Mesenchymal stem cell (in vitro differentiated cells and primary cell): Measurements from ENCODE around the gene PCSK6.

Source experiments
- DNase-seq: peaks from one replicate; pipeline ENCODE4 v3.0.0-alpha.2; 2013
- H2AFZ ChIP-seq: one replicate; pipeline ENCODE4 v1.6.1; 2013; ENCODE audit warnings: low read depth, mild to moderate bottlenecking, control low read depth, inconsistent platforms, low read length, moderate library complexity
- H2AK5ac ChIP-seq: 2 replicates; pipeline ENCODE4 v1.6.1; 2013; ENCODE audit warnings: low read length, moderate library complexity, mild to moderate bottlenecking, inconsistent platforms; ENCODE audit not compliant: severe bottlenecking
- H2BK120ac ChIP-seq: one replicate; pipeline ENCODE4 v1.6.1; 2013; ENCODE audit warnings: low read depth, mild to moderate bottlenecking, inconsistent platforms, low read length, moderate library complexity
- H2BK12ac ChIP-seq, 2 experiments: one replicate each; pipeline ENCODE4 v1.6.1; 2013; ENCODE audit warnings: inconsistent platforms in 2 of 2, low read length in 2 of 2, mild to moderate bottlenecking in 2 of 2, moderate library complexity in 2 of 2, control low read depth in 1 of 2
- H2BK15ac ChIP-seq: one replicate; pipeline ENCODE4 v1.6.1; 2013; ENCODE audit warnings: mild to moderate bottlenecking, low read depth, inconsistent platforms; ENCODE audit not compliant: poor library complexity, severe bottlenecking
- H2BK5ac ChIP-seq: 2 replicates; pipeline ENCODE4 v1.6.1; 2013; ENCODE audit warnings: low read depth, mild to moderate bottlenecking, low read length, control low read depth, inconsistent platforms; ENCODE audit not compliant: poor library complexity, severe bottlenecking
- H3K14ac ChIP-seq, 2 experiments: one replicate each; pipeline ENCODE4 v1.6.1; 2013; ENCODE audit warnings: inconsistent platforms in 2 of 2, low read length in 2 of 2, control low read depth in 1 of 2, mild to moderate bottlenecking in 1 of 2, moderate library complexity in 1 of 2
- H3K18ac ChIP-seq, 2 experiments: one replicate each; pipeline ENCODE4 v1.6.1; 2013; ENCODE audit warnings: inconsistent platforms in 2 of 2, low read length in 2 of 2, control low read depth in 1 of 2, low read depth in 1 of 2, mild to moderate bottlenecking in 1 of 2
- H3K23ac ChIP-seq, 2 experiments: one replicate each; pipeline ENCODE4 v1.6.1; 2013; ENCODE audit warnings: inconsistent platforms in 2 of 2, low read length in 2 of 2, mild to moderate bottlenecking in 2 of 2, moderate library complexity in 2 of 2, control low read depth in 1 of 2
- H3K27ac ChIP-seq: 2 replicates; pipeline ENCODE4 v1.5.1; 2013; ENCODE audit warnings: mild to moderate bottlenecking, moderate library complexity, low read length, control low read depth, inconsistent platforms; ENCODE audit not compliant: poor library complexity, severe bottlenecking
- H3K27me3 ChIP-seq, 2 experiments: 2 replicates each; pipeline versions ENCODE4 v1.6.1 to v1.7.0; 2013; ENCODE audit warnings: low read length in 2 of 2, mild to moderate bottlenecking in 2 of 2, moderate library complexity in 2 of 2, control low read depth in 1 of 2, inconsistent platforms in 1 of 2; ENCODE audit not compliant: control insufficient read depth in 1 of 2, insufficient read depth in 1 of 2
- H3K36me3 ChIP-seq, 2 experiments: 2 replicates each; pipeline versions ENCODE4 v1.6.1 to v1.7.0; 2013; ENCODE audit warnings: low read length in 2 of 2, control low read depth in 1 of 2, inconsistent platforms in 1 of 2, low read depth in 1 of 2, mild to moderate bottlenecking in 1 of 2; ENCODE audit not compliant: insufficient read depth in 2 of 2, control insufficient read depth in 1 of 2
- H3K4ac ChIP-seq, 2 experiments: one replicate each; pipeline ENCODE4 v1.6.1; 2013; ENCODE audit warnings: inconsistent platforms in 2 of 2, low read length in 2 of 2, mild to moderate bottlenecking in 2 of 2, moderate library complexity in 2 of 2, control low read depth in 1 of 2, low read depth in 1 of 2
- H3K4me1 ChIP-seq: 2 replicates; pipeline ENCODE4 v1.6.1; 2013; ENCODE audit warnings: low read depth, low read length, control low read depth; ENCODE audit not compliant: control insufficient read depth, insufficient read depth
- H3K4me2 ChIP-seq: 2 replicates; pipeline ENCODE4 v1.6.1; 2013; ENCODE audit warnings: low read length, mild to moderate bottlenecking, inconsistent platforms; ENCODE audit not compliant: poor library complexity, severe bottlenecking
- H3K4me3 ChIP-seq, 2 experiments: 2 replicates each; pipeline versions ENCODE4 v1.5.1 to v1.7.0; 2013; ENCODE audit warnings: low read length in 2 of 2, mild to moderate bottlenecking in 2 of 2, control low read depth in 1 of 2, low read depth in 1 of 2; ENCODE audit not compliant: insufficient read depth in 1 of 2
- H3K79me1 ChIP-seq: replicated peaks from 2 replicates; pipeline ENCODE4 v1.6.1; 2013; ENCODE audit warnings: mild to moderate bottlenecking, control low read depth, low read length, inconsistent platforms; ENCODE audit not compliant: poor library complexity, severe bottlenecking
- H3K9ac ChIP-seq: 2 replicates; pipeline ENCODE4 v1.7.0; 2013; ENCODE audit warnings: mild to moderate bottlenecking, low read length, moderate library complexity
- H3K9me3 ChIP-seq: 2 replicates; pipeline ENCODE4 v1.7.0; 2013; ENCODE audit warnings: mild to moderate bottlenecking, low read length; ENCODE audit not compliant: control insufficient read depth
- H4K8ac ChIP-seq: one replicate; pipeline ENCODE4 v1.6.1; 2013; ENCODE audit warnings: inconsistent platforms, mild to moderate bottlenecking, low read length, moderate library complexity
- H4K91ac ChIP-seq: one replicate; pipeline ENCODE4 v1.6.1; 2013; ENCODE audit warnings: mild to moderate bottlenecking, low read length, inconsistent platforms
- WGBS: methylation state at CpG from one replicate; pipeline ENCODE4 v1.1.7; 2013; ENCODE audit warnings: mixed read lengths; 5-methylcytosine and 5-hydroxymethylcytosine counted together

Gene PCSK6

DNA sequence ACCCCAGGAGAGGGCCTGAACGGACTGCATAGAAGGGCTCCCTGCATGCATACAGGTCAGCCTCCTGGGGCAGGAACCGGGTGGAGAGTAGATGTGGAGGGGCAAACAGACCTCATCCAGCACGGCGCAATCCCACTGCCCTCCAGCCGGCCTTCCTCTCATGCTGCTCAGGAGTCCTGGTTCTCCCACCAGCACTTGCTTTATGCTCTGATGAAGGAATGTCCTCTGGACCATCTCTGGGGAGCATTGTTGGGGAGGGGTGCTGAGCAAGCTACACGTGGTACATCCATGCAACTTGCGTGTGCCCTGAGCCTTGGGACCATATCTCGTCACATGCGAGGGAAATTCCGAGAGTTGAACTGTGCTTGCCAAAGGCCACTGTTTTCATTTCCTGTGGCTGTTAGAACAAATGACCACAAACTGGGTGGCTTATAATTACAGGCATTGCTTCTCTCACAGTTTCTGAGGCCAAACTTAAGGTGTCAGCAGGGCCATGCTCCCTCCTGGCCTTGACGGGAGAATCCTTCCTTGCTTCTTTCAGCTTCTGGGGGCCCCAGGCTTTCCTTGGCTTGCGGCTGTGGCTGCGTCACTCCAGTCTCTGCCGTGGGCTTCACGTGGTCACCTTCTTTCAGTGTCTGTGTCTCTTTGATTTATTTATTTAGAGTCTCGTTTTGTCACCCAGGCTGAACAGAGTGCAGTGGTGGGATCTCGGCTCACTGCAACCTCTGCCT lies 224.4 kb downstream of the PCSK6 start:
- H2AFZ ChIP-seq = no peak overlapping the region
- 93% methylated on average over 17 of the region's 17 CpGs for WGBS
- no peak for DNase-seq
- H3K4ac ChIP-seq = no peak overlapping the region
- no peak overlapping the region for H4K91ac ChIP-seq
- no peak overlapping the region for H3K27ac ChIP-seq
- no peak overlapping the region for H2BK5ac ChIP-seq
- H3K23ac ChIP-seq = no peak overlapping the region
- no peak overlapping the region for H3K14ac ChIP-seq
- H2AK5ac ChIP-seq = no peak overlapping the region
- H3K18ac ChIP-seq = no peak overlapping the region
- H3K36me3 ChIP-seq = peaks cover 16% of the 10 kb centered on the region in 2 experiments
- peaks cover 5% of the 10 kb centered on the region for H3K4me1 ChIP-seq
- no peak overlapping the region for H4K8ac ChIP-seq
- no peak overlapping the region for H3K4me3 ChIP-seq
- no peaks in the 10 kb centered on the region for H3K79me1 ChIP-seq
- H3K9ac ChIP-seq = no peak overlapping the region
- no peak overlapping the region for H2BK120ac ChIP-seq
- H3K9me3 ChIP-seq = no peaks in the 10 kb centered on the region
- no peak overlapping the region for H2BK15ac ChIP-seq
- no peak overlapping the region for H3K4me2 ChIP-seq
- H2BK12ac ChIP-seq = no peak overlapping the region
- no peaks in the 10 kb centered on the region for H3K27me3 ChIP-seq

DNA sequence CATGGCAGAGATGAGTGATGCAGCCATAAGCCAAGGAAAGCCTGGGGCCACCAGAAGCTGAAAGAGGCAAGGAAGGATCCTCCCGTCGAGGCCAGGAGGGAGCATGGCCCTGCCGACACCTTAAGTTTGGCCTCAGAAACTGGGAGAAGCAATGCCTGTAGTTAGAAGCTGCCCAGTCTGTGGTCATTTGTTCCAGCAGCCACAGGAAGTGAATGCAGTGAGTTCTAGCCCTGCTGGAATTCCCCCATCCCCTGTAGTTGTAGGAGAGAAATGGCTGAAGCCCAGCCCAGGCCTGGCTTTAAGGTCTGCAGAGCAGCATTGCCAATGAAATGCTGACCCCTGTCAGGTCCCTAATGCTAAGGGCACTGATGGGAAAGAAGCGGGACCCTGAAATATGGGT lies 225.5 kb downstream of the PCSK6 start:
- H4K8ac ChIP-seq = peak overlapping the region; percentile 27
- no peak overlapping the region for H3K27ac ChIP-seq
- no peaks in the 10 kb centered on the region for H3K27me3 ChIP-seq
- H3K18ac ChIP-seq = no peak overlapping the region
- no peak overlapping the region for H2BK12ac ChIP-seq
- no peak overlapping the region for H3K23ac ChIP-seq
- no peaks in the 10 kb centered on the region for H3K9me3 ChIP-seq
- H3K14ac ChIP-seq = no peak overlapping the region
- no peak overlapping the region for H3K4me3 ChIP-seq
- whole genome bisulfite sequencing = 94% methylated on average over 4 of the region's 4 CpGs
- no peak overlapping the region for H4K91ac ChIP-seq
- peak; percentile 42 for DNase-seq
- no peak overlapping the region for H3K4me2 ChIP-seq
- H2BK5ac ChIP-seq = no peak overlapping the region
- H2BK120ac ChIP-seq = no peak overlapping the region
- no peak overlapping the region for H3K9ac ChIP-seq
- H3K36me3 ChIP-seq = peaks cover 5 to 6% of the 10 kb centered on the region in 2 experiments
- no peaks in the 10 kb centered on the region for H3K79me1 ChIP-seq
- no peak overlapping the region for H2AK5ac ChIP-seq
- H2AFZ ChIP-seq = no peak overlapping the region
- H3K4me1 ChIP-seq = peaks cover 5% of the 10 kb centered on the region
- H2BK15ac ChIP-seq = no peak overlapping the region
- no peak overlapping the region for H3K4ac ChIP-seq

- no peak overlapping the region for H4K91ac ChIP-seq
- H3K14ac ChIP-seq = no peak overlapping the region
- H3K36me3 ChIP-seq = no peaks in the 10 kb centered on the region
- no peak overlapping the region for H3K23ac ChIP-seq
- H3K4ac ChIP-seq = no peak overlapping the region
- H3K18ac ChIP-seq = no peak overlapping the region
- WGBS = 100% methylated on average over 4 of the region's 4 CpGs
- H2BK120ac ChIP-seq = no peak overlapping the region
- no peak overlapping the region for H2AK5ac ChIP-seq
- no peak overlapping the region for H3K9ac ChIP-seq
- no peak overlapping the region for H4K8ac ChIP-seq
- H2BK5ac ChIP-seq = no peak overlapping the region
- peaks cover 0 to 7% of the 10 kb centered on the region in 2 experiments for H3K27me3 ChIP-seq
- no peaks in the 10 kb centered on the region for H3K79me1 ChIP-seq
- H3K9me3 ChIP-seq = no peaks in the 10 kb centered on the region
- no peak overlapping the region for H2BK12ac ChIP-seq
- H2BK15ac ChIP-seq = no peak overlapping the region
- peaks cover 5% of the 10 kb centered on the region for H3K4me1 ChIP-seq
- DNase-seq = no peak
- H2AFZ ChIP-seq = no peak overlapping the region
- no peak overlapping the region for H3K4me3 ChIP-seq
- no peak overlapping the region for H3K27ac ChIP-seq
- H3K4me2 ChIP-seq = no peak overlapping the region
Observed at GRCh38 chr15:101262551-101262950, 227.0 kb downstream of the PCSK6 start.

- Histone ChIP-seq H3K4me1 (peaks cover 3% of the 10 kb centered on the region), H2BK15ac (no peak overlapping the region), H2BK120ac (no peak overlapping the region), H2BK12ac (no peak overlapping the region), H3K4ac (no peak overlapping the region), H2AK5ac (no peak overlapping the region), H3K9me3 (no peaks in the 10 kb centered on the region), H2BK5ac (no peak overlapping the region), H3K36me3 (no peaks in the 10 kb centered on the region), H3K27me3 (peaks cover 0 to 7% of the 10 kb centered on the region in 2 experiments), H3K18ac (no peak overlapping the region), H3K23ac (no peak overlapping the region), H3K27ac (no peak overlapping the region), H3K14ac (no peak overlapping the region), H3K4me2 (no peak overlapping the region), H3K79me1 (no peaks in the 10 kb centered on the region), H4K8ac (no peak overlapping the region), H2AFZ (no peak overlapping the region), H3K4me3 (no peak overlapping the region), H4K91ac (peak overlapping the region; percentile 41), H3K9ac (peak overlapping the region; percentile 40)
- 72% methylated on average over 7 of the region's 11 CpGs for WGBS
- peak; percentile 73 for DNase-seq
Observed at GRCh38 chr15:101258238-101259144, 231.0 kb downstream of the PCSK6 start.
